ENCODE measurements around the gene GRHPR.

The GRHPR gene

DNA sequence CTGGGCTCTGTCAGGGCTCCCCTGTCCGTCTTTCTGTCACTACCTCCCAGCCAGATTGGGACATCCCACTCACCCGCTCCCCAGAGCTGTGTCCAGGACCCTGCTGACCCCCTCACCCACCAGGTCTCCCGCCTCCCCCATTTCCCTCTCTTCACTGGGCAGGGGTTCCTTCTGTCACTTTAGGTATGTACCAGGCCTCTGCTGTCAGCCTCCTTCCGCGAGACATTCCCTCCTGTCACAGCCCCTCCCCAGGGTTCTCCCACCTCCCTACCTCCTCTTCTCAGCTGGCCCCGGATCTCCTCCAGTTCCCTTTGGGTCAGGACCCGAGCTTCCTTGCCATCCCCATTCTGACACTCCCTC is 63.7 kb downstream of the GRHPR start:
- DNase-seq, result no peak
